ENCODE data around the gene UFD1. TPM values are rescaled to one million over a fixed set of nuclear protein-coding genes. Genes with fewer than 3 reads are reported as not detected.

The UFD1 gene
- total and polyA plus RNA-seq, 9 of the 15 experiments (the other 6 are each of a cell fraction or from before 2014, with no cell fraction given) = 238 to 645 (median 363) TPM

- TF ChIP-seq, protein P1, sequence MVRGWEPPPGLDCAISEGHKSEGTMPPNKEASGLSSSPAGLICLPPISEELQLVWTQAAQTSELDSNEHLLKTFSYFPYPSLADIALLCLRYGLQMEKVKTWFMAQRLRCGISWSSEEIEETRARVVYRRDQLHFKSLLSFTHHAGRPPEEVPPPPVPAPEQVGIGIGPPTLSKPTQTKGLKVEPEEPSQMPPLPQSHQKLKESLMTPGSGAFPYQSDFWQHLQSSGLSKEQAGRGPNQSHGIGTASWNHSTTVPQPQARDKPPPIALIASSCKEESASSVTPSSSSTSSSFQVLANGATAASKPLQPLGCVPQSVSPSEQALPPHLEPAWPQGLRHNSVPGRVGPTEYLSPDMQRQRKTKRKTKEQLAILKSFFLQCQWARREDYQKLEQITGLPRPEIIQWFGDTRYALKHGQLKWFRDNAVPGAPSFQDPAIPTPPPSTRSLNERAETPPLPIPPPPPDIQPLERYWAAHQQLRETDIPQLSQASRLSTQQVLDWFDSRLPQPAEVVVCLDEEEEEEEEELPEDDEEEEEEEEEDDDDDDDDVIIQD (CRISPR knock-in tag; IDR thresholded peaks at IDR 0.05) = peak; percentile 93
- no peak for TF ChIP-seq MCM3 (IDR thresholded peaks at IDR 0.05)
- TF ChIP-seq HIVEP1 (CRISPR knock-in tag; IDR thresholded peaks at IDR 0.05) = peak; percentile 98
- peak in 1 of 2 experiments; percentile 91; a peak in 2 of 4 replicates for TF ChIP-seq SIX5 (IDR thresholded peaks at IDR 0.05; ENCODE audit: borderline replicate concordance in 1 of 2, insufficient read depth in 1 of 2, low read depth in 1 of 2, low read length in 2 of 2)
- TF ChIP-seq HDAC1 (IDR thresholded peaks at IDR 0.05) = no peak
- peak; percentile 100 for TF ChIP-seq MAZ (CRISPR knock-in tag; conservative IDR thresholded peaks at IDR 0.05 in 1 of 2, IDR thresholded peaks at IDR 0.05 in 1 of 2)
- no peak for TF ChIP-seq MTA2 (IDR thresholded peaks at IDR 0.05; ENCODE audit: low read depth)
- TF ChIP-seq ZNF347 (CRISPR knock-in tag; IDR thresholded peaks at IDR 0.05; ENCODE audit: low read depth) = no peak
- no peak for TF ChIP-seq ZNF217 (CRISPR knock-in tag; IDR thresholded peaks at IDR 0.05)
- peak; percentile 97 for TF ChIP-seq TBL1XR1 (IDR thresholded peaks at IDR 0.05; ENCODE audit: low read length in 2 of 2)
- TF ChIP-seq ZNF668 (CRISPR knock-in tag; IDR thresholded peaks at IDR 0.05) = peak; percentile 84
- TF ChIP-seq RBM22 (IDR thresholded peaks at IDR 0.05; ENCODE audit: low read depth, low read length, poor library complexity, severe bottlenecking) = peak; percentile 99
- TF ChIP-seq NFXL1 (CRISPR knock-in tag; IDR thresholded peaks at IDR 0.05) = 0 out of 2 replicates have a peak, but pooled peaks have one; percentile 3
- no peak for TF ChIP-seq NFIX (CRISPR knock-in tag; IDR thresholded peaks at IDR 0.05; ENCODE audit: low read depth)
- peak; percentile 64 to 90; a peak in 2 of 4 replicates for TF ChIP-seq SRF (CRISPR knock-in tag; IDR thresholded peaks at IDR 0.05)
- TF ChIP-seq MNT (conservative IDR thresholded peaks at IDR 0.05) = no peak
- peak in 1 of 2 experiments; percentile 98; a peak in 1 of 3 replicates for TF ChIP-seq CBX3 (IDR thresholded peaks at IDR 0.05; ENCODE audit: borderline replicate concordance in 1 of 2, low read length in 2 of 2)
- no peak for TF ChIP-seq HNRNPUL1 (IDR thresholded peaks at IDR 0.05; ENCODE audit: low read length)
- TF ChIP-seq, protein P2, sequence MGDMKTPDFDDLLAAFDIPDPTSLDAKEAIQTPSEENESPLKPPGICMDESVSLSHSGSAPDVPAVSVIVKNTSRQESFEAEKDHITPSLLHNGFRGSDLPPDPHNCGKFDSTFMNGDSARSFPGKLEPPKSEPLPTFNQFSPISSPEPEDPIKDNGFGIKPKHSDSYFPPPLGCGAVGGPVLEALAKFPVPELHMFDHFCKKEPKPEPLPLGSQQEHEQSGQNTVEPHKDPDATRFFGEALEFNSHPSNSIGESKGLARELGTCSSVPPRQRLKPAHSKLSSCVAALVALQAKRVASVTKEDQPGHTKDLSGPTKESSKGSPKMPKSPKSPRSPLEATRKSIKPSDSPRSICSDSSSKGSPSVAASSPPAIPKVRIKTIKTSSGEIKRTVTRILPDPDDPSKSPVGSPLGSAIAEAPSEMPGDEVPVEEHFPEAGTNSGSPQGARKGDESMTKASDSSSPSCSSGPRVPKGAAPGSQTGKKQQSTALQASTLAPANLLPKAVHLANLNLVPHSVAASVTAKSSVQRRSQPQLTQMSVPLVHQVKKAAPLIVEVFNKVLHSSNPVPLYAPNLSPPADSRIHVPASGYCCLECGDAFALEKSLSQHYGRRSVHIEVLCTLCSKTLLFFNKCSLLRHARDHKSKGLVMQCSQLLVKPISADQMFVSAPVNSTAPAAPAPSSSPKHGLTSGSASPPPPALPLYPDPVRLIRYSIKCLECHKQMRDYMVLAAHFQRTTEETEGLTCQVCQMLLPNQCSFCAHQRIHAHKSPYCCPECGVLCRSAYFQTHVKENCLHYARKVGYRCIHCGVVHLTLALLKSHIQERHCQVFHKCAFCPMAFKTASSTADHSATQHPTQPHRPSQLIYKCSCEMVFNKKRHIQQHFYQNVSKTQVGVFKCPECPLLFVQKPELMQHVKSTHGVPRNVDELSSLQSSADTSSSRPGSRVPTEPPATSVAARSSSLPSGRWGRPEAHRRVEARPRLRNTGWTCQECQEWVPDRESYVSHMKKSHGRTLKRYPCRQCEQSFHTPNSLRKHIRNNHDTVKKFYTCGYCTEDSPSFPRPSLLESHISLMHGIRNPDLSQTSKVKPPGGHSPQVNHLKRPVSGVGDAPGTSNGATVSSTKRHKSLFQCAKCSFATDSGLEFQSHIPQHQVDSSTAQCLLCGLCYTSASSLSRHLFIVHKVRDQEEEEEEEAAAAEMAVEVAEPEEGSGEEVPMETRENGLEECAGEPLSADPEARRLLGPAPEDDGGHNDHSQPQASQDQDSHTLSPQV (IDR thresholded peaks at IDR 0.05) = no peak
- TF ChIP-seq ELF2 (CRISPR knock-in tag; IDR thresholded peaks at IDR 0.05) = peak; percentile 97
- TF ChIP-seq MED1 (CRISPR knock-in tag; IDR thresholded peaks at IDR 0.05; ENCODE audit: borderline replicate concordance) = no peak
Measured at GRCh38 chr22:19432133-19432851, 46.7 kb downstream of the UFD1 start, which contains the start of gene MRPL40 (continued).
